Stimulated activated CD8-positive, alpha-beta memory T cell treated with anti-CD3 and anti-CD28 coated beads, Interleukin-12 subunit alpha, Interleukin-12 subunit beta, amount 100 ng/mL, for 1 hour (primary cell): ENCODE data around the gene HINFP.
A peak's percentile ranks its signal among the peaks of the same experiment; 100 is the strongest.
"Not testable (repeated sequence)": the region's sequence is repeated elsewhere in the genome, so short reads cannot be mapped to it uniquely, and the experiment has no call there.

Source experiments
- DNase-seq: peaks from one replicate; pipeline ENCODE4 v3.0.0-alpha.2; 2020; ENCODE audit warnings: low read depth

The HINFP gene

GRCh38 chr11:119155733-119156492 is 34.5 kb downstream of the HINFP start:
- DNase-seq: no peak

GRCh38 chr11:119156496-119156895 is 35.1 kb downstream of the HINFP start:
- DNase-seq: no peak

- no peak for DNase-seq
Measured at GRCh38 chr11:119157063-119157462, 35.7 kb downstream of the HINFP start.

GRCh38 chr11:119158467-119158866 is 37.1 kb downstream of the HINFP start:
- DNase-seq: no peak

GRCh38 chr11:119160151-119160550 is 38.8 kb downstream of the HINFP start:
- DNase-seq: no peak

- no peak for DNase-seq
Measured at GRCh38 chr11:119161871-119162270, 40.5 kb downstream of the HINFP start.

GRCh38 chr11:119166368-119167076 is 45.1 kb downstream of the HINFP start:
- no peak for DNase-seq

GRCh38 chr11:119167077-119167458 is 45.7 kb downstream of the HINFP start:
- not testable (repeated sequence) for DNase-seq

GRCh38 chr11:119167933-119168332 is 46.6 kb downstream of the HINFP start:
- no peak for DNase-seq

GRCh38 chr11:119168471-119169281 is 47.3 kb downstream of the HINFP start, which contains the start of gene NLRX1:
Gene NLRX1 (plus strand): TSS chr11:119168725. CDS start chr11:119171404, 2,679 bp downstream.
- peak; percentile 73 for DNase-seq

- DNase-seq: no peak
Measured at GRCh38 chr11:119169282-119169719, 47.9 kb downstream of the HINFP start.

- DNase-seq: no peak
Measured at GRCh38 chr11:119172513-119172912, 51.1 kb downstream of the HINFP start.

- DNase-seq: no peak
Measured at GRCh38 chr11:119173453-119173852, 52.1 kb downstream of the HINFP start.

GRCh38 chr11:119175493-119176077 is 54.2 kb downstream of the HINFP start:
- DNase-seq: no peak

- DNase-seq: no peak
Measured at GRCh38 chr11:119178166-119178680, 56.8 kb downstream of the HINFP start.

GRCh38 chr11:119179342-119179741 is 58.0 kb downstream of the HINFP start:
- no peak for DNase-seq

GRCh38 chr11:119179983-119180382 is 58.6 kb downstream of the HINFP start:
- no peak for DNase-seq

- DNase-seq: no peak
Measured at GRCh38 chr11:119180729-119181676, 59.6 kb downstream of the HINFP start.

GRCh38 chr11:119181677-119182412 is 60.5 kb downstream of the HINFP start:
- DNase-seq: no peak

- not testable (repeated sequence) for DNase-seq
Measured at GRCh38 chr11:119184399-119184798, 63.0 kb downstream of the HINFP start.
